ENCODE data around the gene QDPR.

GRCh38 chr4:17510582-17510981 is 1.3 kb downstream of the QDPR start:
- no peak for TF ChIP-seq POLR2A (IDR thresholded peaks at IDR 0.05; ENCODE audit: borderline replicate concordance, extremely low read depth, insufficient read depth, insufficient read length)
- TF ChIP-seq EZH2 (IDR thresholded peaks at IDR 0.05), result no peak
